ENCODE measurements around the gene MMP12. TPM values are rescaled to one million over a fixed set of nuclear protein-coding genes. Genes with fewer than 3 reads are reported as not detected.

Gene MMP12
- total and polyA plus RNA-seq, 2 donors from 2014 or later, result not detected

GRCh38 chr11:102915044-102915375 is 40.2 kb upstream of the MMP12 start:
- H3K4me3 ChIP-seq (ENCODE audit: low read length in 3 of 3), result no peak overlapping the region
- TF ChIP-seq CTCF (IDR thresholded peaks at IDR 0.05; ENCODE audit: borderline replicate concordance, extremely low read depth, insufficient read depth), result no peak
- peaks cover 0 to 2% (median 0%) of the 10 kb centered on the region in 3 donors for H3K4me1 ChIP-seq (ENCODE audit: control insufficient read depth in 2 of 3, insufficient read depth in 2 of 3, low read depth in 1 of 3, low read length in 3 of 3)
- no peaks in the 10 kb centered on the region for H3K9me3 ChIP-seq (ENCODE audit: control insufficient read depth in 2 of 3, insufficient read depth in 1 of 3, low read length in 3 of 3)
- no peak for DNase-seq
- peak overlapping the region in 1 of 2 donors; percentile 27 for H3K27ac ChIP-seq (ENCODE audit: low read depth in 2 of 2, low read length in 2 of 2)
- H3K27me3 ChIP-seq (ENCODE audit: control insufficient read depth, insufficient read depth, low read length), result no peaks in the 10 kb centered on the region
- intact Hi-C loops (cut with DNase I), result no loop called here
- no peak for FAIRE-seq
- H3K36me3 ChIP-seq (ENCODE audit: control insufficient read depth in 2 of 3, insufficient read depth in 3 of 3, low read length in 3 of 3), result no peaks in the 10 kb centered on the region
- no peak overlapping the region for H3K9ac ChIP-seq (ENCODE audit: low read length in 3 of 3)

GRCh38 chr11:102914238-102915043 is 39.7 kb upstream of the MMP12 start:
- Histone ChIP-seq H3K9ac (ENCODE audit: low read length in 3 of 3) (no peak overlapping the region), H3K36me3 (ENCODE audit: control insufficient read depth in 2 of 3, insufficient read depth in 3 of 3, low read length in 3 of 3) (no peaks in the 10 kb centered on the region), H3K4me3 (ENCODE audit: low read length in 3 of 3) (no peak overlapping the region), H3K27me3 (ENCODE audit: control insufficient read depth, insufficient read depth, low read length) (no peaks in the 10 kb centered on the region), H3K4me1 (ENCODE audit: control insufficient read depth in 2 of 3, insufficient read depth in 2 of 3, low read depth in 1 of 3, low read length in 3 of 3) (peaks cover 0 to 2% (median 0%) of the 10 kb centered on the region in 3 donors), H3K9me3 (ENCODE audit: control insufficient read depth in 2 of 3, insufficient read depth in 1 of 3, low read length in 3 of 3) (no peaks in the 10 kb centered on the region), H3K27ac (ENCODE audit: low read depth in 2 of 2, low read length in 2 of 2) (peak overlapping the region in 1 of 2 donors; percentile 27)
- TF ChIP-seq CTCF (IDR thresholded peaks at IDR 0.05; ENCODE audit: borderline replicate concordance, extremely low read depth, insufficient read depth), result peak; percentile 80
- FAIRE-seq (peak; percentile 17), DNase-seq (peak in 3 of 5 donors; percentile 41 to 48 (median 42))
- intact Hi-C loops (cut with DNase I), result no loop called here

- Histone ChIP-seq H3K27ac (ENCODE audit: low read depth in 2 of 2, low read length in 2 of 2) (no peak overlapping the region), H3K9ac (ENCODE audit: low read length in 3 of 3) (no peak overlapping the region), H3K9me3 (ENCODE audit: control insufficient read depth in 2 of 3, insufficient read depth in 1 of 3, low read length in 3 of 3) (no peaks in the 10 kb centered on the region), H3K4me1 (ENCODE audit: control insufficient read depth in 2 of 3, insufficient read depth in 2 of 3, low read depth in 1 of 3, low read length in 3 of 3) (peaks cover 0 to 2% (median 0%) of the 10 kb centered on the region in 3 donors), H3K27me3 (ENCODE audit: control insufficient read depth, insufficient read depth, low read length) (no peaks in the 10 kb centered on the region), H3K36me3 (ENCODE audit: control insufficient read depth in 2 of 3, insufficient read depth in 3 of 3, low read length in 3 of 3) (no peaks in the 10 kb centered on the region), H3K4me3 (ENCODE audit: low read length in 3 of 3) (no peak overlapping the region)
- no peak for FAIRE-seq
- no peak for DNase-seq
- TF ChIP-seq CTCF (IDR thresholded peaks at IDR 0.05; ENCODE audit: borderline replicate concordance, extremely low read depth, insufficient read depth), result no peak
- intact Hi-C loops (cut with DNase I), result no loop called here
Measured at GRCh38 chr11:102912482-102912830, 37.7 kb upstream of the MMP12 start.
